ENCODE measurements around the gene LGALS9.

DNA sequence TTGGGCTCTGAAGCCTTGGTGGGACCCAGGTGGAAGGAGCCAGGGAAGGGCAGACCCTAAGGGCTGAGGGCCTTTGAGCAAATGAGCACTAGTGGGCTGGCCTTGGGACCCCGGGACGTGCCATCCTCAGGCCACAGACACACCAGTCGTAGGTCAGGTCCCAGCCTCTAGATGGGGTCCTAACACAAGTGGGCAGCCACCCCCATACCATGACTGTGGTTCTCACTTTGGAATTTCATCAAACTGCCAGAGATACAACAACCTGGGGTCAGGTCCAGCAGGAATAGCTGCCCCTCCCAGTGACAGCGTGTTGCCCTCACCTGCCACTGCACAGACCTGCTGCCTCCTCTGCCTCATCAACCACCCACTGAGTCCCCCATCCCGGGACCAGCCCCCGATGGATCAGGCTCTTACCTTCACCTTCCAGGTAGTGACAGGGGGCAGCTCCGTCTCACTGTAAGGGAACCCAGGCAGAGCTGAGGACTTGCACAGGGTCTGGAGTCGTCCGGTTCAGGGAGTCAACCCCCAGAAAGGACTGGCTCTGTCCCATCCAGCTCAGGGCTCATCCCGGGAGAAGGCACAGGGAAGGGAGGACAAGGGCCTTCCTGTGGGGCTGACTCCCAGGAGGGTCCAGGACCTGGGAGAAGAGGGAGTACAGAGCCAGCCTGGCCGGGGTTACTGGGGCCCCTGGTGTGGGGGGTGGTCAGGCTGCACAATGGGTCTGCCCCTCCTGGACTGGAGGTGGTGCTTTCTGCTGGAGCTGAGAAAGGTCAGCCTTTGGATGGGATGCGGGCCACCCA lies 40.0 kb downstream of the LGALS9 start:
- TF ChIP-seq, protein P1, sequence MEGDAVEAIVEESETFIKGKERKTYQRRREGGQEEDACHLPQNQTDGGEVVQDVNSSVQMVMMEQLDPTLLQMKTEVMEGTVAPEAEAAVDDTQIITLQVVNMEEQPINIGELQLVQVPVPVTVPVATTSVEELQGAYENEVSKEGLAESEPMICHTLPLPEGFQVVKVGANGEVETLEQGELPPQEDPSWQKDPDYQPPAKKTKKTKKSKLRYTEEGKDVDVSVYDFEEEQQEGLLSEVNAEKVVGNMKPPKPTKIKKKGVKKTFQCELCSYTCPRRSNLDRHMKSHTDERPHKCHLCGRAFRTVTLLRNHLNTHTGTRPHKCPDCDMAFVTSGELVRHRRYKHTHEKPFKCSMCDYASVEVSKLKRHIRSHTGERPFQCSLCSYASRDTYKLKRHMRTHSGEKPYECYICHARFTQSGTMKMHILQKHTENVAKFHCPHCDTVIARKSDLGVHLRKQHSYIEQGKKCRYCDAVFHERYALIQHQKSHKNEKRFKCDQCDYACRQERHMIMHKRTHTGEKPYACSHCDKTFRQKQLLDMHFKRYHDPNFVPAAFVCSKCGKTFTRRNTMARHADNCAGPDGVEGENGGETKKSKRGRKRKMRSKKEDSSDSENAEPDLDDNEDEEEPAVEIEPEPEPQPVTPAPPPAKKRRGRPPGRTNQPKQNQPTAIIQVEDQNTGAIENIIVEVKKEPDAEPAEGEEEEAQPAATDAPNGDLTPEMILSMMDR (IDR thresholded peaks at IDR 0.05; ENCODE audit: borderline replicate concordance, extremely low read depth, low read length, poor library complexity, severe bottlenecking): no peak
- no peak for TF ChIP-seq EZH2 (IDR thresholded peaks at IDR 0.05; ENCODE audit: borderline replicate concordance, low read depth, low read length, severe bottlenecking)
